Uterus (tissue), 2 donors: ENCODE data around the gene HBP1.

ENCODE experiments used
- CTCF ChIP-seq, 4 experiments: fragments of 200-600 bp in 2 of 4; fragments of 450-650 bp in 2 of 4; sonication (generic) in 2 of 4; IDR thresholded peaks; one replicate each; pipeline ENCODE4 v1.5.1; 2016 to 2019; ENCODE audit warnings: antibody characterized with exemption in 4 of 4, mild to moderate bottlenecking in 2 of 4, moderate library complexity in 1 of 4
- POLR2A ChIP-seq, 2 donors: fragments of 450-650 bp; IDR thresholded peaks; one replicate each; pipeline ENCODE4 v1.6.1; 2016; ENCODE audit warnings: antibody characterized with exemption in 2 of 2, mild to moderate bottlenecking in 1 of 2, moderate library complexity in 1 of 2

DNA sequence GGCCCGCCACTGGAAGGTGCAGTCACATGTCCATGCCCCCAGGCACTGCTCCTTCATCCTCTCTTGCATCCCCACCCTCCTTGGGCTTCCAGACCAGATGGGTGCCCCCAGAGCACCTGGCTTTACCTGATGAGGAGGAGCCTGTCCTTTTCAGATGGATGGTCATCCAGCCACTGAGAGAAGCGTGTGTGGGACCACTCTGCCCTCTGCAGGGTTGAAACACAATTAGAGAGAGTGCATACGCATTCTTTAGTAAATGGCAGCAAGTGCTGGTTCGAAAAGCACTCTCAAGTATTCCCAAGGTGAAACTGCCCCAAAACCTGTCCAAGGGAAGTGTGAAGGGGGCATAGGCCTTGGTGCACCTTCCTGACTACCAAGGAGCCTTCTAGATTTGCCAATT, 41.6 kb downstream of the HBP1 start:
- no peak for TF ChIP-seq CTCF (IDR thresholded peaks at IDR 0.05)
- no peak for TF ChIP-seq POLR2A (IDR thresholded peaks at IDR 0.05)
